ENCODE data around the gene ZC3H12C. TPM values are rescaled to one million over a fixed set of nuclear protein-coding genes. Genes with fewer than 3 reads are reported as not detected.

Gene ZC3H12C
- total RNA-seq, 4 donors from 2014 or later, result 5.5 to 10.1 (median 7.8) TPM

DNA sequence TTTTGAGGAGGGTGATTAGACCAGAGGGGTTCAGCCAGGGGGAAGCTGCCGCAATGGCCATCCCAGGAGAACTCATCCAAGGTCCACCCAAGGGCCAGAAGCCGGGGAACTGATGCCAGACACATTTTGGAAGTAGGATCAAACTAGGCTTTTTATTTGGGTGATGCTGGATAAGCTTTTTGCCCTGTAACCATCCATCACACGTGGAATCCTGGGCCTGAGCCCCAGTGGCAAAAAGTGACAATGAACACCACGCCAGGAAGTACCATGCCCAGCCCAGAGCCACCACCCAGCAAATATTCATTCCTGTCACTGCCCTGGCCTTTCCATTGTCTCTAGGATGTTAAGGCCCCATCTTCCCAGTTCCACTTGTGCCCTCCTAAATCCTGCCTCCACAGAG, 85.9 kb downstream of the ZC3H12C start:
- H3K27me3 ChIP-seq, result no peaks in the 10 kb centered on the region
- no peaks in the 10 kb centered on the region for H3K36me3 ChIP-seq
- H3K9me3 ChIP-seq, result no peaks in the 10 kb centered on the region
- DNase-seq, result no peak
- 67 to 76% methylated on average over 2 to 4 of the region's 4 CpGs for WGBS, 2 donors
- intact Hi-C loops (cut with DNase I), result no loop called here
- no peak overlapping the region for H3K4me3 ChIP-seq
- no peak for TF ChIP-seq POLR2A (IDR thresholded peaks at IDR 0.05)
- TF ChIP-seq, protein P1, sequence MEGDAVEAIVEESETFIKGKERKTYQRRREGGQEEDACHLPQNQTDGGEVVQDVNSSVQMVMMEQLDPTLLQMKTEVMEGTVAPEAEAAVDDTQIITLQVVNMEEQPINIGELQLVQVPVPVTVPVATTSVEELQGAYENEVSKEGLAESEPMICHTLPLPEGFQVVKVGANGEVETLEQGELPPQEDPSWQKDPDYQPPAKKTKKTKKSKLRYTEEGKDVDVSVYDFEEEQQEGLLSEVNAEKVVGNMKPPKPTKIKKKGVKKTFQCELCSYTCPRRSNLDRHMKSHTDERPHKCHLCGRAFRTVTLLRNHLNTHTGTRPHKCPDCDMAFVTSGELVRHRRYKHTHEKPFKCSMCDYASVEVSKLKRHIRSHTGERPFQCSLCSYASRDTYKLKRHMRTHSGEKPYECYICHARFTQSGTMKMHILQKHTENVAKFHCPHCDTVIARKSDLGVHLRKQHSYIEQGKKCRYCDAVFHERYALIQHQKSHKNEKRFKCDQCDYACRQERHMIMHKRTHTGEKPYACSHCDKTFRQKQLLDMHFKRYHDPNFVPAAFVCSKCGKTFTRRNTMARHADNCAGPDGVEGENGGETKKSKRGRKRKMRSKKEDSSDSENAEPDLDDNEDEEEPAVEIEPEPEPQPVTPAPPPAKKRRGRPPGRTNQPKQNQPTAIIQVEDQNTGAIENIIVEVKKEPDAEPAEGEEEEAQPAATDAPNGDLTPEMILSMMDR (IDR thresholded peaks at IDR 0.05), result no peak
- no peak overlapping the region for H3K27ac ChIP-seq
- H3K4me1 ChIP-seq, result peaks cover 0 to 7% (median 0%) of the 10 kb centered on the region in 3 donors

DNA sequence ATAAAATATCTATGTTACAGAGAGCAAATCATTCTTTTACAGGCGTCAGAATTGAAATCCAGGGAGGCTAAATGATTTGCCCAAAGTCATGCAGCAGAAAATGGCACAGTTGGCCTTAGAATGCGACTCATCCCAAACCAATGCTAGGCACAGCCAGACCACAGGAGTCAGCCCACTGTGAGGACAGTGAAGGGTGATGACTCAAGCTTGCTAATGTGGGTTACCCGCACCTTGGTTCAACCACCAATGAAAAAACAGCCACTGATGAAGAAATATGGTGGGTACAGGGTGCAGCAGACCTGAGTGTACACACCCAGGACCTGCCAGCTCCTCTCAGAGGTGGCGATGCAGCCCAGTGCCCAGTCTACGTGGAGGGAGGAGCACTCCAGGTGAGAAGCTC, 89.7 kb downstream of the ZC3H12C start:
- WGBS, 2 donors, result 77 to 89% methylated on average over 4 to 5 of the region's 5 CpGs
- no peak for DNase-seq
- no peaks in the 10 kb centered on the region for H3K27me3 ChIP-seq
- no peaks in the 10 kb centered on the region for H3K36me3 ChIP-seq
- H3K4me3 ChIP-seq, result no peak overlapping the region
- H3K9me3 ChIP-seq, result no peaks in the 10 kb centered on the region
- H3K27ac ChIP-seq, result no peak overlapping the region
- peaks cover 0 to 11% (median 0%) of the 10 kb centered on the region in 3 donors for H3K4me1 ChIP-seq
- TF ChIP-seq, protein P1 (IDR thresholded peaks at IDR 0.05), result no peak
- no peak for TF ChIP-seq POLR2A (IDR thresholded peaks at IDR 0.05)
- intact Hi-C loops (cut with DNase I), result loop anchor here (10.0 kb wide), 1 partner anchor 228 kb away; no protein-coding TSS in a partner anchor

DNA sequence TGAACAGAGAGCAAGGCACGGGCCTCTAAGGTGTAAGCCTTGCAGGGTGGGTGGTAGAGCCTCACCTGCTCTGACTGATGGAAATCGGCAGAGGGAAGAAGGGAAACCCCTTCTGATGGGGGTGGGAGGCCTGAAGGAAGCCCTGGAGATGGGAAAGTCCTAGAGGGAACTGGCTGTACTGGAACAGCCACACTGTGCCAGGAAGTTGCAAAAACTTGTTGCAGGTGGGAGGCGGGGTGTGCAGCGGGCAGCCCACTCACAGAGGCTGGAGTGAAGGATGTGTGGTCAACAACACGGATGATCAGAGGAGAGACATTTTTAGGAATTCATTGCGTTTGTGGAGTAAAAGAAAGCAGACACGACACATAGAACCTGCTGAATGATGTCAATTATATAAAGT, 91.3 kb downstream of the ZC3H12C start:
- Histone ChIP-seq H3K36me3 (no peaks in the 10 kb centered on the region), H3K27me3 (no peaks in the 10 kb centered on the region), H3K4me1 (peaks cover 0 to 11% (median 0%) of the 10 kb centered on the region in 3 donors), H3K4me3 (no peak overlapping the region), H3K9me3 (no peaks in the 10 kb centered on the region), H3K27ac (no peak overlapping the region)
- TF ChIP-seq, protein P1 (IDR thresholded peaks at IDR 0.05), result no peak
- DNase-seq, result no peak
- intact Hi-C loops (cut with DNase I), result loop anchor here (10.0 kb wide), 1 partner anchor 230 kb away; no protein-coding TSS in a partner anchor
- 75 to 83% methylated on average over 7 of the region's 7 CpGs for WGBS, 2 donors

DNA sequence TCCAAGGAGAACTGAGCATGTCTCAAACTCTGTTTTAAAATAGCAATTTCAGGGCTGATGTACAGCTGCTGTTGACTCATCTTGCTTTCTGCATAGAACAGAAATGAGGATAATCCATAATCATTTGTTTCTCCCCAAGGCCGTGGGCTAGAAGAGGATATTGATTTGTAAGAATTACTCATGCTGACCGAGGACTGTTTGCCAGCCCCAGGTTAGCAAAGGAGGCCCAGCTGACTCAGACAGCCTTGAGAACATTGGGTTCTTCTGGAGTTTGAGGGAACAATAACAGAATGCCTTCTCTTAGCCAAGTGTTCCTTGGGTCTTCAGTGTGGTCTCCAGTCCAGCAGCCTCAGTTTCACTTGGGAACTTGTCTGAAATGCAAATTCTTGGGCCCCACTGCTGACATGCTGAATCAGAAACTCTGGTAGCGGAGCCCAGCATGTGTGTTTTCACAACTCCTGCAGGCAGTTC, 92.0 kb downstream of the ZC3H12C start:
- Histone ChIP-seq H3K36me3 (no peaks in the 10 kb centered on the region), H3K27ac (no peak overlapping the region), H3K27me3 (no peaks in the 10 kb centered on the region), H3K4me1 (peaks cover 0 to 11% (median 0%) of the 10 kb centered on the region in 3 donors), H3K4me3 (no peak overlapping the region), H3K9me3 (no peaks in the 10 kb centered on the region)
- no peak for TF ChIP-seq POLR2A (IDR thresholded peaks at IDR 0.05)
- TF ChIP-seq, protein P1 (IDR thresholded peaks at IDR 0.05), result no peak
- WGBS, 2 donors, result 26 to 58% methylated on average over 2 to 3 of the region's 3 CpGs
- intact Hi-C loops (cut with DNase I), result loop anchor here (10.0 kb wide), 1 partner anchor 230 kb away; no protein-coding TSS in a partner anchor
- DNase-seq, result no peak

DNA sequence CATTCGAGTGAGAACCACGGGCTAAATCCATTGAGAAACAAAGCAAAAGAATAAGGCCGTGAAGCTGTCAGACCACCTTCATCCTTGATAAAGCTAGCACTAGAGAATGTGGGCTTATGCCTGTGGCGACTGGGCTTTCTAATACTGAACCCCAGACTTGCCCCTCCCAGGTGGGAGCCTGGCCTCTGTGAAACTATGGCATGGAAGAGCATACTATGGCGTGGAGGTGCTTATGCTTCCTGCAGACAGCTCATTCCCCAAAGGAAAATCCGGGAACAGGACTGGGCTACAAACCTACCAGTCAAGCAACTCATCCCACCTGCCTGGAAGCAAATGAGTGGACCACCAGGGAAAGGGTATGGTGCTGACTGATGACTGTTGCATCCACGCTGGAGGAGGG, 92.4 kb downstream of the ZC3H12C start:
- no peaks in the 10 kb centered on the region for H3K9me3 ChIP-seq
- peaks cover 0 to 11% (median 0%) of the 10 kb centered on the region in 3 donors for H3K4me1 ChIP-seq
- WGBS, 2 donors, result 84 to 89% methylated on average over 3 to 4 of the region's 7 CpGs
- no peak for DNase-seq
- no peaks in the 10 kb centered on the region for H3K27me3 ChIP-seq
- intact Hi-C loops (cut with DNase I), result loop anchor here (10.0 kb wide), 1 partner anchor 231 kb away; no protein-coding TSS in a partner anchor
- H3K4me3 ChIP-seq, result no peak overlapping the region
- no peaks in the 10 kb centered on the region for H3K36me3 ChIP-seq
- TF ChIP-seq POLR2A (IDR thresholded peaks at IDR 0.05), result no peak
- TF ChIP-seq, protein P1 (IDR thresholded peaks at IDR 0.05), result no peak
- H3K27ac ChIP-seq, result no peak overlapping the region

Data from esophagus squamous epithelium (tissue), 5 donors.